T1000 (cell line): ENCODE data around the gene CARMIL1.

Experiments
- DNase-seq: peaks from one replicate; lab custom pipeline; 2025; ENCODE audit warnings: mixed read lengths; lab: John Stamatoyannopoulos, UW

Gene CARMIL1

GRCh38 chr6:25446830-25447569 lies 167.8 kb downstream of the CARMIL1 start:
- DNase-seq = no peak

- no peak for DNase-seq
Measured at GRCh38 chr6:25447570-25447929, 168.4 kb downstream of the CARMIL1 start.

- DNase-seq = no peak
Measured at GRCh38 chr6:25448965-25449538, 169.9 kb downstream of the CARMIL1 start.

GRCh38 chr6:25449774-25450173 lies 170.6 kb downstream of the CARMIL1 start:
- no peak for DNase-seq

GRCh38 chr6:25450469-25451198 lies 171.5 kb downstream of the CARMIL1 start:
- DNase-seq = no peak

GRCh38 chr6:25452031-25452430 lies 172.9 kb downstream of the CARMIL1 start:
- DNase-seq = no peak

GRCh38 chr6:25453288-25453687 lies 174.1 kb downstream of the CARMIL1 start:
- DNase-seq = no peak

GRCh38 chr6:25454136-25454535 lies 175.0 kb downstream of the CARMIL1 start:
- DNase-seq = no peak

- no peak for DNase-seq
Measured at GRCh38 chr6:25456249-25457040, 177.3 kb downstream of the CARMIL1 start.

- DNase-seq = no peak
Measured at GRCh38 chr6:25457516-25457915, 178.3 kb downstream of the CARMIL1 start.

- DNase-seq = peak; percentile 3
Measured at GRCh38 chr6:25458485-25458884, 179.3 kb downstream of the CARMIL1 start.

- no peak for DNase-seq
Measured at GRCh38 chr6:25462235-25462897, 183.2 kb downstream of the CARMIL1 start.

- no peak for DNase-seq
Measured at GRCh38 chr6:25463441-25463840, 184.3 kb downstream of the CARMIL1 start.

GRCh38 chr6:25464225-25464624 lies 185.1 kb downstream of the CARMIL1 start:
- no peak for DNase-seq

GRCh38 chr6:25465941-25466340 lies 186.8 kb downstream of the CARMIL1 start:
- no peak for DNase-seq

GRCh38 chr6:25468881-25469280 lies 189.7 kb downstream of the CARMIL1 start:
- no peak for DNase-seq

- DNase-seq = no peak
Measured at GRCh38 chr6:25469797-25470388, 190.7 kb downstream of the CARMIL1 start.

GRCh38 chr6:25472306-25472705 lies 193.1 kb downstream of the CARMIL1 start:
- no peak for DNase-seq

GRCh38 chr6:25472906-25473305 lies 193.7 kb downstream of the CARMIL1 start:
- DNase-seq = no peak

- no peak for DNase-seq
Measured at GRCh38 chr6:25473447-25473846, 194.3 kb downstream of the CARMIL1 start.

- DNase-seq = no peak
Measured at GRCh38 chr6:25476126-25476525, 197.0 kb downstream of the CARMIL1 start.
